HepG2 (cell line): Measurements from ENCODE around the gene SLC38A4. TPM values are rescaled to one million over a fixed set of nuclear protein-coding genes. Genes with fewer than 3 reads are reported as not detected.
A peak's percentile ranks its signal among the peaks of the same experiment; 100 is the strongest.
"Not testable (repeated sequence)": the region's sequence is repeated elsewhere in the genome, so short reads cannot be mapped to it uniquely, and the experiment has no call there.

Experiments used
- ATAC-seq: fragments of 200-7000 bp; cut with Tn5 transposase; 3 replicates; pipeline ENCODE4 v1.9.1; 2020; ENCODE audit warnings: mild to moderate bottlenecking, moderate library complexity
- BruUV-seq: library from RNA; stranded (reverse); fragments of 400-500 nt; replicated peaks from 2 replicates; lab custom pipeline; 2021; lab: Mats Ljungman, UMichigan
- CTCF ChIA-PET: fragments of 300-600 bp; formaldehyde crosslinking; extraction: SDS; loops from one replicate; lab custom pipeline; 2021; ENCODE audit warnings: low total read pairs, inconsistent platforms, low intra/inter-chr PET ratio; lab: Yijun Ruan, JAX
- POLR2A ChIA-PET: fragments of 350-600 bp; sonication (Branson Sonifier 250); formaldehyde crosslinking; loops from one replicate; lab custom pipeline; 2020; ENCODE audit warnings: antibody characterized with exemption, inconsistent platforms; lab: Yijun Ruan, JAX
- DNase-seq: peaks from one replicate; pipeline ENCODE4 v3.0.0-alpha.2; 2015; ENCODE audit warnings: low spot score
- FAIRE-seq: peaks from 3 replicates; lab custom pipeline; 2011; peaks lifted over from hg19 to GRCh38; lab: Jason Lieb, UNC
- H2AFZ ChIP-seq: one replicate; pipeline ENCODE4 v1.6.1; 2011; ENCODE audit warnings: low read length, inconsistent platforms
- H3K27ac ChIP-seq: fragments of 300-600 bp; 3 replicates; pipeline ENCODE4 v1.8.0; 2011; ENCODE audit warnings: mixed run types, mild to moderate bottlenecking, mixed read lengths, low read length, inconsistent platforms; ENCODE audit not compliant: insufficient read depth; ENCODE audit errors: extremely low read length
- H3K27me3 ChIP-seq, 2 experiments: fragments of 200-600 bp in 1 of 2; 2 replicates in 1 of 2; 3 replicates in 1 of 2; pipeline versions ENCODE4 v1.6.0 to v1.8.0; 2011; ENCODE audit warnings: low read length in 2 of 2, mild to moderate bottlenecking in 2 of 2, moderate library complexity in 2 of 2, inconsistent platforms in 1 of 2; ENCODE audit not compliant: insufficient read depth in 2 of 2, control insufficient read depth in 1 of 2
- H3K36me3 ChIP-seq, 2 experiments: fragments of 200-600 bp in 1 of 2; replicated peaks in 1 of 2; 2 replicates in 1 of 2; 3 replicates in 1 of 2; pipeline versions ENCODE4 v1.5.1 to v1.8.0; 2011; ENCODE audit warnings: low read length in 2 of 2, inconsistent platforms in 1 of 2; ENCODE audit not compliant: insufficient read depth in 2 of 2, control insufficient read depth in 1 of 2
- H3K4me1 ChIP-seq: 2 replicates; pipeline ENCODE4 v1.5.1; 2012; ENCODE audit warnings: low read length, inconsistent platforms; ENCODE audit not compliant: insufficient read depth
- H3K4me2 ChIP-seq: 2 replicates; pipeline ENCODE4 v1.6.0; 2011; ENCODE audit warnings: low read depth, low read length, inconsistent platforms
- H3K4me3 ChIP-seq, 3 experiments: fragments of 200-600 bp in 1 of 3; sonication (generic), shearing (Covaris generic) in 1 of 3; replicated peaks in 1 of 3; 2 replicates each; pipeline ENCODE4 v1.5.1; 2011 to 2016; ENCODE audit warnings: low read length in 3 of 3, inconsistent platforms in 2 of 3, low read depth in 2 of 3, mild to moderate bottlenecking in 2 of 3, control low read depth in 1 of 3, mixed read lengths in 1 of 3; ENCODE audit not compliant: insufficient read depth in 1 of 3
- H3K79me2 ChIP-seq: one replicate; pipeline ENCODE4 v1.6.1; 2011; ENCODE audit warnings: low read length, inconsistent platforms; ENCODE audit not compliant: insufficient read depth
- H3K9ac ChIP-seq: 2 replicates; pipeline ENCODE4 v1.6.0; 2011; ENCODE audit warnings: mild to moderate bottlenecking, low read depth, low read length, inconsistent platforms; ENCODE audit not compliant: insufficient read depth
- H3K9me3 ChIP-seq: 2 replicates; pipeline ENCODE4 v1.5.1; 2012; ENCODE audit warnings: mild to moderate bottlenecking, low read length
- H4K20me1 ChIP-seq: 2 replicates; pipeline ENCODE4 v1.6.0; 2011; ENCODE audit warnings: inconsistent platforms, mild to moderate bottlenecking, low read length, moderate library complexity; ENCODE audit not compliant: insufficient read depth
- MAFF ChIP-seq: IDR thresholded peaks from 2 replicates; pipeline ENCODE4 v1.6.1; 2011; ENCODE audit warnings: low read depth, low read length, improper control_type of control experiment
- MAFK ChIP-seq, 2 experiments: IDR thresholded peaks in 1 of 2; conservative IDR thresholded peaks in 1 of 2; 2 replicates each; pipeline ENCODE4 v1.6.1; 2011; ENCODE audit warnings: improper control_type of control experiment in 2 of 2, low read length in 2 of 2
- WGBS: methylation state at CpG from one replicate; pipeline ENCODE4 v1.1.6; 2017; ENCODE audit warnings: low lambda C conversion rate; 5-methylcytosine and 5-hydroxymethylcytosine counted together
- in situ Hi-C: cut with HindIII; loops from 2 replicates; pipeline ENCODE4 v1.10.0; 2017; ENCODE audit warnings: low pct_unique_long_range_greater_than_20kb; ENCODE audit not compliant: extremely low pct_ligation_motif_present
- intact Hi-C: fragments of 100-400 bp; cut with micrococcal nuclease; formaldehyde crosslinking; loops from one replicate; pipeline ENCODE4 v1.10.0; 2022; ENCODE audit not compliant: unreplicated experiment
- polyA plus RNA-seq, 8 experiments: library from polyadenylated mRNA; depleted of rRNA in 3 of 8; stranded (reverse) in 7 of 8; unstranded in 1 of 8; fragments of >200 nt; fragmentation: Illumina TruSeq in 4 of 8; extraction: Trizol in 4 of 8; gene quantifications; 2 replicates each; pipeline versions ENCODE4 v1.2.1 to v1.2.3, GENCODE V29; 2011 to 2016; ENCODE audit warnings: low read depth in 4 of 8, missing spikeins in 1 of 8, mixed read lengths in 1 of 8; ENCODE audit not compliant: insufficient read depth in 1 of 8
- total RNA-seq, 5 experiments: library from RNA; depleted of rRNA; stranded (reverse); fragments of >200 nt; fragmentation: Illumina TruSeq; extraction: Trizol; gene quantifications; 2 replicates each; pipeline ENCODE4 v1.2.3, GENCODE V29; 2016; ENCODE audit warnings: low read depth in 1 of 5
- TF ChIP-seq, protein P1 (sequence below): sonication (generic); formaldehyde crosslinking; IDR thresholded peaks from 2 replicates; pipeline ENCODE4 v1.4.0; 2020; ENCODE audit warnings: missing genetic modification reagents, borderline replicate concordance

The SLC38A4 gene
- total and polyA plus RNA-seq, 2 of the 13 experiments (the other 11 are each of a cell fraction or from before 2014, with no cell fraction given), result 3.5 to 5.2 TPM

GRCh38 chr12:46854188-46854587, 28.4 kb upstream of the SLC38A4 start:
- H3K4me2 ChIP-seq, H3K27me3 ChIP-seq, DNase-seq, H3K27ac ChIP-seq, H3K36me3 ChIP-seq, H3K4me3 ChIP-seq, CTCF ChIA-PET, POLR2A ChIA-PET, intact Hi-C loops, BruUV-seq, H4K20me1 ChIP-seq, FAIRE-seq, H2AFZ ChIP-seq, ATAC-seq, H3K4me1 ChIP-seq, H3K9ac ChIP-seq, H3K79me2 ChIP-seq, in situ Hi-C loops: not testable (repeated sequence)
- peak; percentile 56 to 70; a peak in 3 of 4 replicates for TF ChIP-seq MAFK (conservative IDR thresholded peaks at IDR 0.05 in 1 of 2, IDR thresholded peaks at IDR 0.05 in 1 of 2; ENCODE audit: low read length in 2 of 2)
- peak; percentile 66 for TF ChIP-seq MAFF
- H3K9me3 ChIP-seq, result peaks cover 37% of the 10 kb centered on the region

DNA sequence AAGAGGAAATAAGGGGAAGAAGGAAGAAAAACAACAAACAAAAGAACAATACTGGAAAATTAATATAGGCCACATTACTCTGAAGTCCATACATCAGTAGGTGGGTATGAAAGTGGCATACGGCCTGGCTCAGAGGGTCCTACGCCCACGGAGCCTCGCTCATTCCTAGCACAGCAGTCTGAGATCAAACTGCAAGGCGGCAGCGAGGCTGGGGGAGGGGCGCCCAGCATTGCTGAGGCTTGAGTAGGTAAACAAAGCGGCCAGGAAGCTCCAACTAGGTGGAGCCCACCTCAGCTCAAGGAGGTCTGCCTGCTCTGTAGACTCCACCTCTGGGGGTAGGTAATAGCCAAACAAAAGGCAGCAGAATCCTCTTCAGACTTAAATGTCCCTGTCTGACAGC, 23.0 kb upstream of the SLC38A4 start:
- FAIRE-seq, intact Hi-C loops, H3K4me3 ChIP-seq, ATAC-seq, H3K27me3 ChIP-seq, POLR2A ChIA-PET, in situ Hi-C loops, H3K27ac ChIP-seq, CTCF ChIA-PET, H3K79me2 ChIP-seq, H3K9me3 ChIP-seq, H4K20me1 ChIP-seq, H3K9ac ChIP-seq, H3K4me1 ChIP-seq, H3K4me2 ChIP-seq, H2AFZ ChIP-seq, H3K36me3 ChIP-seq: not testable (repeated sequence)
- 25% methylated on average over 6 of the region's 8 CpGs for WGBS
- TF ChIP-seq, protein P1, sequence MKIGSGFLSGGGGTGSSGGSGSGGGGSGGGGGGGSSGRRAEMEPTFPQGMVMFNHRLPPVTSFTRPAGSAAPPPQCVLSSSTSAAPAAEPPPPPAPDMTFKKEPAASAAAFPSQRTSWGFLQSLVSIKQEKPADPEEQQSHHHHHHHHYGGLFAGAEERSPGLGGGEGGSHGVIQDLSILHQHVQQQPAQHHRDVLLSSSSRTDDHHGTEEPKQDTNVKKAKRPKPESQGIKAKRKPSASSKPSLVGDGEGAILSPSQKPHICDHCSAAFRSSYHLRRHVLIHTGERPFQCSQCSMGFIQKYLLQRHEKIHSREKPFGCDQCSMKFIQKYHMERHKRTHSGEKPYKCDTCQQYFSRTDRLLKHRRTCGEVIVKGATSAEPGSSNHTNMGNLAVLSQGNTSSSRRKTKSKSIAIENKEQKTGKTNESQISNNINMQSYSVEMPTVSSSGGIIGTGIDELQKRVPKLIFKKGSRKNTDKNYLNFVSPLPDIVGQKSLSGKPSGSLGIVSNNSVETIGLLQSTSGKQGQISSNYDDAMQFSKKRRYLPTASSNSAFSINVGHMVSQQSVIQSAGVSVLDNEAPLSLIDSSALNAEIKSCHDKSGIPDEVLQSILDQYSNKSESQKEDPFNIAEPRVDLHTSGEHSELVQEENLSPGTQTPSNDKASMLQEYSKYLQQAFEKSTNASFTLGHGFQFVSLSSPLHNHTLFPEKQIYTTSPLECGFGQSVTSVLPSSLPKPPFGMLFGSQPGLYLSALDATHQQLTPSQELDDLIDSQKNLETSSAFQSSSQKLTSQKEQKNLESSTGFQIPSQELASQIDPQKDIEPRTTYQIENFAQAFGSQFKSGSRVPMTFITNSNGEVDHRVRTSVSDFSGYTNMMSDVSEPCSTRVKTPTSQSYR (CRISPR knock-in tag), result peak; percentile 60; the same call in 1 of the 2 replicates
- TF ChIP-seq, all 625 proteins: peak for 1; not testable (repeated sequence) for 624
- not testable (repeated sequence) for BruUV-seq, DNase-seq
